PFSK-1 (cell line): ENCODE measurements around the gene SLC26A11.

Source experiments
- FOXP2 ChIP-seq: optimal IDR thresholded peaks from 2 replicates; pipeline ENCODE3; 2011; ENCODE audit warnings: borderline replicate concordance, control low read depth, inconsistent platforms; ENCODE audit not compliant: insufficient read depth; ENCODE audit errors: extremely low read length, extremely low read depth
- POLR2AphosphoS5 ChIP-seq: IDR thresholded peaks from 2 replicates; pipeline ENCODE4 v1.6.1; 2012; ENCODE audit warnings: low read depth, mild to moderate bottlenecking, control low read depth, low read length, moderate library complexity
- SIN3A ChIP-seq: IDR thresholded peaks from 2 replicates; pipeline ENCODE4 v1.6.1; 2012; ENCODE audit warnings: mild to moderate bottlenecking, low read length, moderate library complexity, borderline replicate concordance; ENCODE audit not compliant: insufficient read depth
- TAF1 ChIP-seq: IDR thresholded peaks from 2 replicates; pipeline ENCODE4 v1.6.1; 2012; ENCODE audit warnings: low read length, control low read depth, borderline replicate concordance; ENCODE audit not compliant: insufficient read depth
- TF ChIP-seq, protein P1 (sequence below), 2 experiments: IDR thresholded peaks; 2 replicates each; pipeline versions ENCODE4 v1.6.1 to v1.8.0; 2011 to 2012; ENCODE audit warnings: low read depth in 2 of 2, low read length in 2 of 2, control low read depth in 1 of 2, inconsistent platforms in 1 of 2, mild to moderate bottlenecking in 1 of 2, moderate library complexity in 1 of 2; ENCODE audit not compliant: insufficient read depth in 1 of 2

GRCh38 chr17:80202197-80202596, 18.0 kb upstream of the SLC26A11 start:
- no peak for TF ChIP-seq SIN3A
- no peak for TF ChIP-seq TAF1
- TF ChIP-seq, protein P1, sequence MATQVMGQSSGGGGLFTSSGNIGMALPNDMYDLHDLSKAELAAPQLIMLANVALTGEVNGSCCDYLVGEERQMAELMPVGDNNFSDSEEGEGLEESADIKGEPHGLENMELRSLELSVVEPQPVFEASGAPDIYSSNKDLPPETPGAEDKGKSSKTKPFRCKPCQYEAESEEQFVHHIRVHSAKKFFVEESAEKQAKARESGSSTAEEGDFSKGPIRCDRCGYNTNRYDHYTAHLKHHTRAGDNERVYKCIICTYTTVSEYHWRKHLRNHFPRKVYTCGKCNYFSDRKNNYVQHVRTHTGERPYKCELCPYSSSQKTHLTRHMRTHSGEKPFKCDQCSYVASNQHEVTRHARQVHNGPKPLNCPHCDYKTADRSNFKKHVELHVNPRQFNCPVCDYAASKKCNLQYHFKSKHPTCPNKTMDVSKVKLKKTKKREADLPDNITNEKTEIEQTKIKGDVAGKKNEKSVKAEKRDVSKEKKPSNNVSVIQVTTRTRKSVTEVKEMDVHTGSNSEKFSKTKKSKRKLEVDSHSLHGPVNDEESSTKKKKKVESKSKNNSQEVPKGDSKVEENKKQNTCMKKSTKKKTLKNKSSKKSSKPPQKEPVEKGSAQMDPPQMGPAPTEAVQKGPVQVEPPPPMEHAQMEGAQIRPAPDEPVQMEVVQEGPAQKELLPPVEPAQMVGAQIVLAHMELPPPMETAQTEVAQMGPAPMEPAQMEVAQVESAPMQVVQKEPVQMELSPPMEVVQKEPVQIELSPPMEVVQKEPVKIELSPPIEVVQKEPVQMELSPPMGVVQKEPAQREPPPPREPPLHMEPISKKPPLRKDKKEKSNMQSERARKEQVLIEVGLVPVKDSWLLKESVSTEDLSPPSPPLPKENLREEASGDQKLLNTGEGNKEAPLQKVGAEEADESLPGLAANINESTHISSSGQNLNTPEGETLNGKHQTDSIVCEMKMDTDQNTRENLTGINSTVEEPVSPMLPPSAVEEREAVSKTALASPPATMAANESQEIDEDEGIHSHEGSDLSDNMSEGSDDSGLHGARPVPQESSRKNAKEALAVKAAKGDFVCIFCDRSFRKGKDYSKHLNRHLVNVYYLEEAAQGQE (IDR thresholded peaks at IDR 0.05; ENCODE audit: insufficient read depth in 1 of 2, low read depth in 2 of 2, low read length in 2 of 2): no peak
- TF ChIP-seq POLR2AphosphoS5: no peak
- TF ChIP-seq FOXP2: no peak
